ENCODE results near the gene FBXL14.

The FBXL14 gene

GRCh38 chr12:1595026-1595561 lies 713 bp upstream of the FBXL14 start (continued):
- TF ChIP-seq KLF17 (tag by site-specific recombination; IDR thresholded peaks at IDR 0.05), result 0 out of 2 replicates have a peak, but pooled peaks have one; percentile 40
- TF ChIP-seq ZNF707 (tag by site-specific recombination; IDR thresholded peaks at IDR 0.05), result no peak
- TF ChIP-seq ZBTB21 (tag by site-specific recombination; IDR thresholded peaks at IDR 0.05), result 0 out of 2 replicates have a peak, but pooled peaks have one; percentile 36
- TF ChIP-seq ZNF621 (tag by site-specific recombination; IDR thresholded peaks at IDR 0.05), result no peak

GRCh38 chr12:1594006-1594260 lies 448 bp downstream of the FBXL14 start:
- Histone ChIP-seq H3K4me1 (ENCODE audit: control insufficient read depth, insufficient read depth, low read length) (peaks cover 20% of the 10 kb centered on the region), H3K36me3 (ENCODE audit: control insufficient read depth in 2 of 2, insufficient read depth in 1 of 2, low read length in 2 of 2) (peaks cover 0 to 6% of the 10 kb centered on the region in 2 experiments; a peak in 1 of 3 replicates), H3K9me3 (ENCODE audit: control insufficient read depth, insufficient read depth, low read depth, low read length) (no peaks in the 10 kb centered on the region), H3K27ac (ENCODE audit: extremely low read depth, low read depth, low read length) (peak overlapping the region; percentile 97), H3K4me3 (ENCODE audit: low read depth, low read length) (peak overlapping the region; percentile 78)
- TF ChIP-seq ZBTB6 (tag by site-specific recombination; IDR thresholded peaks at IDR 0.05) (0 out of 2 replicates have a peak, but pooled peaks have one; percentile 2), GLI4 (tag by site-specific recombination; IDR thresholded peaks at IDR 0.05) (no peak), PRDM6 (tag by site-specific recombination; IDR thresholded peaks at IDR 0.05) (no peak), ZNF266 (tag by site-specific recombination; IDR thresholded peaks at IDR 0.05; ENCODE audit: low read depth) (no peak), MYNN (tag by site-specific recombination; IDR thresholded peaks at IDR 0.05; ENCODE audit: borderline replicate concordance) (0 out of 2 replicates have a peak, but pooled peaks have one; percentile 8), ZNF335 (tag by site-specific recombination; conservative IDR thresholded peaks at IDR 0.05) (0 out of 2 replicates have a peak, but pooled peaks have one; percentile 66)
- CTCF ChIA-PET, result interaction anchor here (1.0 to 2.8 kb wide), 2 partner anchors 9 to 202 kb away, joined by 3 to 17 read pairs; no protein-coding TSS in a partner anchor
- POLR2A ChIA-PET, result interaction anchor here (1.8 to 3.3 kb wide), 3 partner anchors 12 to 644 kb away, joined by 4 to 22 read pairs (median 5); partner anchors contain the start of gene RAD52

- Histone ChIP-seq H3K9me3 (ENCODE audit: control insufficient read depth, insufficient read depth, low read depth, low read length) (no peaks in the 10 kb centered on the region), H3K36me3 (ENCODE audit: control insufficient read depth in 2 of 2, insufficient read depth in 1 of 2, low read length in 2 of 2) (peaks cover 0 to 6% of the 10 kb centered on the region in 2 experiments; a peak in 1 of 3 replicates), H3K4me3 (ENCODE audit: low read depth, low read length) (peak overlapping the region; percentile 78), H3K4me1 (ENCODE audit: control insufficient read depth, insufficient read depth, low read length) (peaks cover 25% of the 10 kb centered on the region), H3K27ac (ENCODE audit: extremely low read depth, low read depth, low read length) (peak overlapping the region; percentile 97)
- ChIA-PET CTCF (interaction anchor here (0.9 to 2.8 kb wide), 8 partner anchors 9 to 597 kb away, joined by 3 to 17 read pairs (median 4); no protein-coding TSS in a partner anchor), POLR2A (interaction anchor here (0.7 to 3.3 kb wide), 9 partner anchors 10 to 644 kb away, joined by 3 to 22 read pairs (median 4); partner anchors contain the start of genes ADIPOR2 and RAD52)
- TF ChIP-seq ZIC2 (tag by site-specific recombination; IDR thresholded peaks at IDR 0.05) (0 out of 2 replicates have a peak, but pooled peaks have one; percentile 11), ZNF133 (tag by site-specific recombination; IDR thresholded peaks at IDR 0.05) (0 out of 2 replicates have a peak, but pooled peaks have one; percentile 24), ZNF24 (tag by site-specific recombination; IDR thresholded peaks at IDR 0.05) (peak; percentile 78; the same call in 1 of the 2 replicates), ZNF221 (tag by site-specific recombination; IDR thresholded peaks at IDR 0.05; ENCODE audit: borderline replicate concordance) (no peak), GLIS1 (tag by site-specific recombination; IDR thresholded peaks at IDR 0.05) (peak; percentile 42; the same call in 1 of the 2 replicates), PRDM10 (tag by site-specific recombination; IDR thresholded peaks at IDR 0.05) (no peak), ZNF621 (tag by site-specific recombination; IDR thresholded peaks at IDR 0.05) (no peak), ZNF311 (tag by site-specific recombination; IDR thresholded peaks at IDR 0.05; ENCODE audit: borderline replicate concordance) (no peak), ZNF239 (tag by site-specific recombination; IDR thresholded peaks at IDR 0.05) (no peak), ZNF623 (tag by site-specific recombination; IDR thresholded peaks at IDR 0.05) (no peak), ZFP37 (tag by site-specific recombination; IDR thresholded peaks at IDR 0.05) (peak; percentile 57; the same call in 1 of the 2 replicates), REPIN1 (tag by site-specific recombination; IDR thresholded peaks at IDR 0.05; ENCODE audit: low read depth) (no peak), KLF17 (tag by site-specific recombination; IDR thresholded peaks at IDR 0.05) (0 out of 2 replicates have a peak, but pooled peaks have one; percentile 39), ZNF366 (tag by site-specific recombination; conservative IDR thresholded peaks at IDR 0.05) (no peak)
Measured at GRCh38 chr12:1593174-1594005, 991 bp downstream of the FBXL14 start.
